WERI-Rb-1 (cell line): Measurements from ENCODE around the gene MOGAT2.

Experiments
- DNase-seq: peaks from one replicate; pipeline ENCODE4 v3.0.0-alpha.2; 2020
- H3K27ac ChIP-seq: fragments of 250-450 bp; sonication (Bioruptor Pico); 2 replicates; pipeline ENCODE4 v1.5.1; 2020; ENCODE audit warnings: mild to moderate bottlenecking, moderate library complexity
- H3K27me3 ChIP-seq: fragments of 250-450 bp; sonication (Bioruptor Pico); 2 replicates; pipeline ENCODE4 v1.5.1; 2021; ENCODE audit warnings: mild to moderate bottlenecking, low read depth, moderate library complexity; ENCODE audit not compliant: insufficient read depth, severe bottlenecking
- H3K36me3 ChIP-seq: fragments of 250-450 bp; sonication (Bioruptor Pico); 2 replicates; pipeline ENCODE4 v1.5.1; 2020; ENCODE audit warnings: mild to moderate bottlenecking, moderate library complexity
- H3K4me3 ChIP-seq: 2 replicates; pipeline ENCODE4 v1.5.1; 2011; ENCODE audit warnings: low read depth, mild to moderate bottlenecking, control low read depth, low read length
- H3K9me3 ChIP-seq: fragments of 250-450 bp; sonication (Bioruptor Pico); 2 replicates; pipeline ENCODE4 v1.5.1; 2021; ENCODE audit warnings: mild to moderate bottlenecking, moderate library complexity; ENCODE audit not compliant: severe bottlenecking
- CTCF ChIP-seq: IDR thresholded peaks from 2 replicates; pipeline ENCODE4 v1.5.1; 2011; ENCODE audit warnings: low read depth, mild to moderate bottlenecking, control low read depth, inconsistent platforms, low read length

MOGAT2 gene

GRCh38 chr11:75716659-75717058 lies 979 bp upstream of the MOGAT2 start:
- no peaks in the 10 kb centered on the region for H3K27me3 ChIP-seq
- TF ChIP-seq CTCF, result no peak
- no peak for DNase-seq
- H3K36me3 ChIP-seq, result no peaks in the 10 kb centered on the region
- H3K4me3 ChIP-seq, result no peak overlapping the region
- no peaks in the 10 kb centered on the region for H3K9me3 ChIP-seq
- H3K27ac ChIP-seq, result no peak overlapping the region

GRCh38 chr11:75718419-75719339 lies 1.0 kb downstream of the MOGAT2 start:
- no peak overlapping the region for H3K27ac ChIP-seq
- H3K9me3 ChIP-seq, result no peaks in the 10 kb centered on the region
- H3K4me3 ChIP-seq, result no peak overlapping the region
- DNase-seq, result no peak
- no peaks in the 10 kb centered on the region for H3K36me3 ChIP-seq
- no peak for TF ChIP-seq CTCF
- no peaks in the 10 kb centered on the region for H3K27me3 ChIP-seq

DNA sequence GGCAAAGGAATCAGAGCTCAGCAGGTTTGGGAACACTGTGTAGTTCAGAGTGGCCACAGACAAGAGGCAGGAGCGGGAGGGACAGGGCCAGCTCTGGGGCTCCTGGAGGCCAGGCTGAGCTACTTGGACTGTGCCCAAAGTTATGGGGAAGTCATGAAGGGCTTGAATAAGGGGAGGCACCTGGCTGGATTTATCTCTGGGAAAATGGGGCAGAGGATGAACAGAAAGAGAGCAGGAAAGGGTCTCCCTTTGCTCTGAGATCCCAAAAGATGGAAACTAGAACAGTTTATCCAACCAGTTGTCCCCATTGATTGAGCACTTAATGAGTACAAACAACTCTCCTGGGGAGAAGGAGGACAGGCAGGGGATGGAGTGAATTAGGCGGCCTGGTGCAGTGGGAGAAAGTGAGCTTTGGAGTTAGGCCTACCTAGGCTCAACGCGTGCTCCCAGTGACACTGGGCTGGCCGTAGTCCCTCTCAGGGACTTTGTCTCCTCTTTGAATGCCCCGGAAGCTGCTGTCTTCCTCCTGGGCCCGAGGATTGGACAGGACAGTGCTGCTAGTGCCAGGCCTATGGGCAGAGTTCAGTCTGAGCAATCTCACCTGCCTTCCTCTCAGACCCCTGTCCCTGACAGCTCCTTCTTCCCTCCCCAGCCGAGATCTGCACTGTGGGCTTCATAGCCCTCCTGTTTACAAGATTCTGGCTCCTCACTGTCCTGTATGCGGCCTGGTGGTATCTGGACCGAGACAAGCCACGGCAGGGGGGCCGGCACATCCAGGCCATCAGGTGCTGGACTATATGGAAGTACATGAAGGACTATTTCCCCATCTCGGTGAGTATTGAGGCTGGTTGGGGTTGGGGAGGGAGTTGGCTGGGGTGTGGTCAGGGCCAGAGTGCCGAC lies 2.0 kb downstream of the MOGAT2 start:
- H3K4me3 ChIP-seq, result no peak overlapping the region
- no peak for TF ChIP-seq CTCF

DNA sequence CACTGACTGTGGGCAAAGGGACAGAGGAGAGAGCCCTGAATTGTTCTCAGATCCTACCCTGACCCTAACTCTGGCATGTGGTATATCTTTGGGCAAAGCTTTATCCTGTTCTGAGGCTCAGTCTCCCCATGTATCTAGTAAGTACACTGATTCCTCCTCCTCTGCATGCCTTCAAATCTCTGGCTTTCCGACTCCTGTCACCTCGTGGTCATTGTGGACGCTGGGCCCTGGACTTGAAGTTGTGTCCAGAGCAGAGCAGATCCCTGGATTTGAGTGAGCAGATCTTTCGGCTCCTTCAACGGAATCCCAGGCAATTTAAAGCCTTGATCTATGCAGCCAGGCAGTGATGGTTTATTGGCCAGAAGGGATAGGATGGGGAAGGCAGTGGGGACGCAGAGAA lies 3.0 kb downstream of the MOGAT2 start:
- Histone ChIP-seq H3K9me3 (no peaks in the 10 kb centered on the region), H3K27me3 (no peaks in the 10 kb centered on the region), H3K27ac (no peak overlapping the region), H3K4me3 (no peak overlapping the region), H3K36me3 (no peaks in the 10 kb centered on the region)
- no peak for DNase-seq
- no peak for TF ChIP-seq CTCF

More for the DNA sequence above, 2.0 kb downstream of the MOGAT2 start:
- Histone ChIP-seq H3K27ac (no peak overlapping the region), H3K36me3 (no peaks in the 10 kb centered on the region), H3K27me3 (no peaks in the 10 kb centered on the region), H3K9me3 (no peaks in the 10 kb centered on the region)
- DNase-seq, result no peak

GRCh38 chr11:75721852-75722668 lies 4.4 kb downstream of the MOGAT2 start:
- no peak overlapping the region for H3K27ac ChIP-seq
- H3K36me3 ChIP-seq, result no peaks in the 10 kb centered on the region
- no peaks in the 10 kb centered on the region for H3K27me3 ChIP-seq
- no peaks in the 10 kb centered on the region for H3K9me3 ChIP-seq
- no peak overlapping the region for H3K4me3 ChIP-seq
- no peak for DNase-seq
- TF ChIP-seq CTCF, result no peak
